Measurements from ENCODE around the gene TMEM131L.

DNA sequence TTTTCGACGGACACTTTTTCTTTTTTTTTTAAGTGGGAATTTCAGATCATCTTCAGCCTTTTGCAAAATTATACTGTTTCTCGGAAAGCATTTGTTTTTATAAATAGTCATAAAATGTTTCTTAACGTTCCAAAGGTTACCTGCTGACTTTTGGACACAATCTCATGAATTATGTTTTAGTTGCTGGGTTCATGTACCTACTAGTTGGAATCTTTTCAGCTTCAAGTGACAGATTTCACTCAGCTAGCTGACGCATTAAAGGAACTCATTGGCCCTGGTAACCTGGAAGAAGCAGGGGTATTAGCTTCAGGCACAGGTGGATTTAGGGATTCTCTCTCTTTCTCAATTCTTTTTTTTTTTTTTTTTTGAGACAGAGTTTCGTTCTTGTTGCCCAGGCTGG lies 66.5 kb downstream of the TMEM131L start:
- TF ChIP-seq, protein P1, sequence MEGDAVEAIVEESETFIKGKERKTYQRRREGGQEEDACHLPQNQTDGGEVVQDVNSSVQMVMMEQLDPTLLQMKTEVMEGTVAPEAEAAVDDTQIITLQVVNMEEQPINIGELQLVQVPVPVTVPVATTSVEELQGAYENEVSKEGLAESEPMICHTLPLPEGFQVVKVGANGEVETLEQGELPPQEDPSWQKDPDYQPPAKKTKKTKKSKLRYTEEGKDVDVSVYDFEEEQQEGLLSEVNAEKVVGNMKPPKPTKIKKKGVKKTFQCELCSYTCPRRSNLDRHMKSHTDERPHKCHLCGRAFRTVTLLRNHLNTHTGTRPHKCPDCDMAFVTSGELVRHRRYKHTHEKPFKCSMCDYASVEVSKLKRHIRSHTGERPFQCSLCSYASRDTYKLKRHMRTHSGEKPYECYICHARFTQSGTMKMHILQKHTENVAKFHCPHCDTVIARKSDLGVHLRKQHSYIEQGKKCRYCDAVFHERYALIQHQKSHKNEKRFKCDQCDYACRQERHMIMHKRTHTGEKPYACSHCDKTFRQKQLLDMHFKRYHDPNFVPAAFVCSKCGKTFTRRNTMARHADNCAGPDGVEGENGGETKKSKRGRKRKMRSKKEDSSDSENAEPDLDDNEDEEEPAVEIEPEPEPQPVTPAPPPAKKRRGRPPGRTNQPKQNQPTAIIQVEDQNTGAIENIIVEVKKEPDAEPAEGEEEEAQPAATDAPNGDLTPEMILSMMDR (IDR thresholded peaks at IDR 0.05), result no peak
- no peak for TF ChIP-seq POLR2A (IDR thresholded peaks at IDR 0.05)

All from adrenal gland (tissue), 5 donors.